NT2/D1 (cell line): ENCODE results near the gene CABLES1.

ENCODE experiments used
- SUZ12 ChIP-seq: IDR thresholded peaks from 2 replicates; pipeline ENCODE4 v1.6.1; 2011; ENCODE audit not compliant: insufficient read length, insufficient read depth; ENCODE audit errors: extremely low read depth
- YY1 ChIP-seq: IDR thresholded peaks from 2 replicates; pipeline ENCODE4 v1.6.1; 2011; ENCODE audit not compliant: insufficient read length, insufficient read depth
- ZNF274 ChIP-seq: IDR thresholded peaks from 2 replicates; pipeline ENCODE4 v1.6.1; 2011; ENCODE audit warnings: mild to moderate bottlenecking, low read depth, low read length

GRCh38 chr18:23247896-23248295, 112.6 kb downstream of the CABLES1 start:
- TF ChIP-seq ZNF274 (no peak), SUZ12 (no peak), YY1 (no peak)
